ENCODE data around the gene FREM1.

FREM1 gene

GRCh38 chr9:14935964-14936363 lies 25.7 kb upstream of the FREM1 start:
- no peaks in the 10 kb centered on the region for H4K20me1 ChIP-seq (ENCODE audit: insufficient read depth, low read length)
- no peaks in the 10 kb centered on the region for H3K36me3 ChIP-seq (ENCODE audit: insufficient read depth, low read length)
- TF ChIP-seq CTCF (IDR thresholded peaks at IDR 0.05; ENCODE audit: low read length) (no peak), EZH2 (IDR thresholded peaks at IDR 0.05; ENCODE audit: borderline replicate concordance, low read length) (no peak)
- no peaks in the 10 kb centered on the region for H3K79me2 ChIP-seq (ENCODE audit: insufficient read depth, low read length)
- H3K4me2 ChIP-seq (ENCODE audit: low read length) = no peak overlapping the region
- H3K27me3 ChIP-seq (ENCODE audit: insufficient read depth, low read length) = no peaks in the 10 kb centered on the region
- H3K4me3 ChIP-seq (ENCODE audit: low read depth, low read length, poor library complexity, severe bottlenecking) = no peak overlapping the region
- H3K9me2 ChIP-seq (ENCODE audit: low read depth, low read length) = no peaks in the 10 kb centered on the region
- no peak overlapping the region for H2AFZ ChIP-seq (ENCODE audit: low read length)
- no peaks in the 10 kb centered on the region for H3K9me3 ChIP-seq (ENCODE audit: low read length)
- no peak overlapping the region for H3K27ac ChIP-seq (ENCODE audit: low read depth, low read length, poor library complexity, severe bottlenecking)
- no peaks in the 10 kb centered on the region for H3F3A ChIP-seq (ENCODE audit: insufficient read depth, low read length)
- no peaks in the 10 kb centered on the region for H3K4me1 ChIP-seq (ENCODE audit: insufficient read depth, low read length, severe bottlenecking)
- H3K9ac ChIP-seq (ENCODE audit: low read length) = no peak overlapping the region

DNA sequence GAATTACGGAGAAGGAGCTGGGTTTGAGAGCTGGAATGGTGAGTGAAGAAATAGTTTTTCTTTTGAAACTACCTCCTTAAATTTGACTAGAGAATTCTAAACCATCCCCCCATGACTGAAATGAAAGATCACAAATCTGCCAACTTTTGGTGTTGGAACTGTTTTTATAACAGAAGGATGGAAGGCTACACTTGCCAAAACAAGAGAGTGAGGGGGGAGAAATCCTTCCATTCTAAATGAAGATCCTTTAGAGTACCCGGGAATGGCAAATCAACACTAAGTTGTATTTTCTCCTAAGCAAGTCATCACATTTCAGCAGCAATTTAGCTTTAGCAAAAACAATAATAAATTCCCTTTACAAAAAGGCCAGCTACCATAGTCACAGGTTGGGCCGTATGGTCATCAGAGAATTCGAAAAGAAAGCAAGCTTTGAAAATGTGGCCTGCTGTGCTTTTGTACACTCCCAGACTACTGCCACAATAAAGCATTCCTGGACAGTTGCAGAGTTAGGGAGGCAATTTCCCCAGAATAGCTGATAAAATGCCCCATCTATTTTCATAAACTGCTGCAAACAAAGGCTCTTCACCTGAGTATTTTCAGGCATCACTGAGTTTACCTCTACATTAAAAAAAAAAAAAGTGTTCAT lies 25.0 kb upstream of the FREM1 start:
- TF ChIP-seq CTCF (IDR thresholded peaks at IDR 0.05; ENCODE audit: low read length) = no peak
- TF ChIP-seq EZH2 (IDR thresholded peaks at IDR 0.05; ENCODE audit: borderline replicate concordance, low read length) = no peak
- Histone ChIP-seq H3K27me3 (ENCODE audit: insufficient read depth, low read length) (no peaks in the 10 kb centered on the region), H3K4me1 (ENCODE audit: insufficient read depth, low read length, severe bottlenecking) (no peaks in the 10 kb centered on the region), H3K36me3 (ENCODE audit: insufficient read depth, low read length) (no peaks in the 10 kb centered on the region), H4K20me1 (ENCODE audit: insufficient read depth, low read length) (no peaks in the 10 kb centered on the region), H3K79me2 (ENCODE audit: insufficient read depth, low read length) (no peaks in the 10 kb centered on the region), H3K4me3 (ENCODE audit: low read depth, low read length, poor library complexity, severe bottlenecking) (no peak overlapping the region), H3K27ac (ENCODE audit: low read depth, low read length, poor library complexity, severe bottlenecking) (no peak overlapping the region), H3F3A (ENCODE audit: insufficient read depth, low read length) (no peaks in the 10 kb centered on the region), H3K9me3 (ENCODE audit: low read length) (no peaks in the 10 kb centered on the region), H3K9me2 (ENCODE audit: low read depth, low read length) (no peaks in the 10 kb centered on the region), H3K4me2 (ENCODE audit: low read length) (no peak overlapping the region), H2AFZ (ENCODE audit: low read length) (no peak overlapping the region), H3K9ac (ENCODE audit: low read length) (no peak overlapping the region)

- H4K20me1 ChIP-seq (ENCODE audit: insufficient read depth, low read length) = no peaks in the 10 kb centered on the region
- H3K4me3 ChIP-seq (ENCODE audit: low read depth, low read length, poor library complexity, severe bottlenecking) = no peak overlapping the region
- no peak overlapping the region for H3K9ac ChIP-seq (ENCODE audit: low read length)
- H3K4me2 ChIP-seq (ENCODE audit: low read length) = no peak overlapping the region
- no peaks in the 10 kb centered on the region for H3F3A ChIP-seq (ENCODE audit: insufficient read depth, low read length)
- no peaks in the 10 kb centered on the region for H3K79me2 ChIP-seq (ENCODE audit: insufficient read depth, low read length)
- no peaks in the 10 kb centered on the region for H3K4me1 ChIP-seq (ENCODE audit: insufficient read depth, low read length, severe bottlenecking)
- no peaks in the 10 kb centered on the region for H3K27me3 ChIP-seq (ENCODE audit: insufficient read depth, low read length)
- no peak overlapping the region for H3K27ac ChIP-seq (ENCODE audit: low read depth, low read length, poor library complexity, severe bottlenecking)
- H3K36me3 ChIP-seq (ENCODE audit: insufficient read depth, low read length) = no peaks in the 10 kb centered on the region
- no peaks in the 10 kb centered on the region for H3K9me2 ChIP-seq (ENCODE audit: low read depth, low read length)
- H2AFZ ChIP-seq (ENCODE audit: low read length) = no peak overlapping the region
- no peaks in the 10 kb centered on the region for H3K9me3 ChIP-seq (ENCODE audit: low read length)
- TF ChIP-seq CTCF (IDR thresholded peaks at IDR 0.05; ENCODE audit: low read length) (no peak), EZH2 (IDR thresholded peaks at IDR 0.05; ENCODE audit: borderline replicate concordance, low read length) (no peak)
Observed at GRCh38 chr9:14932641-14933040, 22.4 kb upstream of the FREM1 start.
